ENCODE data around the gene ZNF385B. TPM values are rescaled to one million over a fixed set of nuclear protein-coding genes. Genes with fewer than 3 reads are reported as not detected.

The ZNF385B gene
- total RNA-seq, 4 donors from 2014 or later: 0.51 to 2.9 (median 1.7) TPM

DNA sequence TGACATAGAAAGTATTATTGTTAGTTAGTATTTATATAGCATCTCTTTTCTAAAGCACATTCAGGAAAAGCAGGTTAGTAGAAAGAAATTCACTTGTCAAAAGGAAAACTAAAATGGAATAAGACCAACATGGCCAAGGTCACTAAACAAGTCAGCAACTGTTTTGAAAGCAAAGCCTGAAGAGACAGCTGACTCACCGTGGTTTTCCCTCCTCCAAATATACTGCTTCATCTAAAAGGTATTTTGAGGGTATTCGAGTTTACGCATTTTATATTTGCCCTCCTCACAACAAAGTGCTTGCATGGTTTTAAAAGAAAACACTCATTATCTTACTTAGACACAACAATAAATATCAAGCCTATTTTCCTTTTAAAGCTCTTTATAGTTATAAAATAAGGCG is 24.0 kb downstream of the ZNF385B start:
- no peak for TF ChIP-seq CTCF (IDR thresholded peaks at IDR 0.05; ENCODE audit: low read depth)

DNA sequence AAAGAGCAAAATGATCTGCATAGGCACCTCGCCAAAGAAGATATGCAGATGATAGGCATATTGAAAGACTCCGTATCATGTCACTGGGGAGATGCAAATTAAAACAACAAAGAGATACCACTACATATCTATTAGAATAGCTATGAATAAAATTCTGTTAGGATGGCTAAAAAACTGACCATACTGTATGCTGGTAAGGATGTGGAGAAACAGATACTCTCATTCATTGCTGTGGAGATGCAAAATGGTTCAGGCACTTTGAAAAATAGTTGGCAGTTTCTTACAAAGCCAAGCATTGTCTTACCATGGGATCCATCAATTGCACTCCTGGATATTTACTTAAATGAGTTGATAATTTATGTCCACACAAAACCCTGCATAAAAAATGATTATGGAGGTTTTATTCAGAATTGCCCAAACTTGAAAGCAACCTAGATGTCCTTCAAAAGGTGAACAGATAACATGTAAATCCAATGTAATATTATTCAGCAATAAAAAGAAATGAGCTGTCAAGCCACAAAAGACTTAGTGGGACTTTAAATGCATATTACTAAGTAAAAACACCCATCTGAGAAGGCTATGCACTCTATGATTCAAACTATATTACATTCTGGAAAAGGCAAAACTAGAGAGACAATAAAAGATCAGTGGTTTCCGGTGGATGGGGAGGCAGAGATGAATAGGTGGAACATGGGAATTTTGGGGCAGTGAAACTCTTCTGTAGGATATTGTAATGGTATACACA is 31.2 kb downstream of the ZNF385B start:
- TF ChIP-seq CTCF (IDR thresholded peaks at IDR 0.05; ENCODE audit: low read depth): no peak

DNA sequence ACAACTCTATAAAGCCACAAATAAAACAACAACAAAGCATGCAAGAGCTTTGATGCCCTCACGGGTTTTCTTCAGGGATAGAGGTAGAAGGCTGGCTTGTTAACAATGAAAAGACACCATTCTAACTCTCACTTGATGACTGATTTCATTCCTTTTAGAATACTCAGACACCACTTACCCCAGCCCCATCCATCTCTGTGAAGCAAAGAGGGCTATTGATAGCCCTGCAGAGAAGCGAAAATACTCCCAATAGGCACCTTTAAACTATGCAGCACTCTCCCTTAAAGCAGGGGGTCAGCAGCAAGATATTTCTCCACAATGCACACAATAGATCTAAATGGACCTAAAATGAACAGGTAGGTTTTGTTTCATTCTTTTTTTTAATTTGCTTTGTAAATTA is 35.1 kb downstream of the ZNF385B start:
- TF ChIP-seq CTCF (IDR thresholded peaks at IDR 0.05; ENCODE audit: low read depth): no peak

GRCh38 chr2:179825494-179825893 is 35.9 kb downstream of the ZNF385B start:
- no peak for TF ChIP-seq CTCF (IDR thresholded peaks at IDR 0.05; ENCODE audit: low read depth)

GRCh38 chr2:179824961-179825360 is 36.5 kb downstream of the ZNF385B start:
- TF ChIP-seq CTCF (IDR thresholded peaks at IDR 0.05; ENCODE audit: low read depth): no peak

- no peak for TF ChIP-seq CTCF (IDR thresholded peaks at IDR 0.05; ENCODE audit: low read depth)
These were observed 38.9 kb downstream of the ZNF385B start for GRCh38 chr2:179822540-179822939.

DNA sequence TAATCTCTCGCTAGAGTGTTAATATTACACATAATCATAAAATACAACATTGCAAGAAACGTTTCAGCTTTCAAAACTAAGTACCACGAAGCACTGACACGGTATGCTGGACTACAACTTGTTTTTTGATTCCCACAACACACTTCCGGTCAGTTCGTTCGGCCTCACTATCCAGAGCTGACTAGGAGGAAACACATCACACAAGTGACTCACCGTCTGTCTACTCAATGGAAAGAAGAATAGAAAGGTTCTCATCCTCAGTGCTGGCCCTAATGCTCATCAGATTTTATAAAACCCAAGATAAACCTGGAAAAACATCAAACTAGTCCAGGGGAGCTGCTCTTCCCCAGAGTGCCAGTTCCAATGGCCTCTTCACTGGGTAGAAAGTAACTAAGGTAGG is 42.9 kb downstream of the ZNF385B start:
- TF ChIP-seq CTCF (IDR thresholded peaks at IDR 0.05; ENCODE audit: low read depth): no peak
